Ramos (cell line): ENCODE data around the gene NT5DC1.

Experiments used
- in situ Hi-C: fragments of 300-500 bp; cut with MboI; formaldehyde crosslinking; loops from one replicate; pipeline ENCODE4 v1.14.3; 2022; ENCODE audit warnings: low sequenced_read_pairs; ENCODE audit not compliant: unreplicated experiment

The NT5DC1 gene

GRCh38 chr6:116221911-116222310, 121.3 kb downstream of the NT5DC1 start:
- in situ Hi-C loops, result no loop called here

- in situ Hi-C loops, result no loop called here
Measured at GRCh38 chr6:116223355-116223754, 122.7 kb downstream of the NT5DC1 start.

DNA sequence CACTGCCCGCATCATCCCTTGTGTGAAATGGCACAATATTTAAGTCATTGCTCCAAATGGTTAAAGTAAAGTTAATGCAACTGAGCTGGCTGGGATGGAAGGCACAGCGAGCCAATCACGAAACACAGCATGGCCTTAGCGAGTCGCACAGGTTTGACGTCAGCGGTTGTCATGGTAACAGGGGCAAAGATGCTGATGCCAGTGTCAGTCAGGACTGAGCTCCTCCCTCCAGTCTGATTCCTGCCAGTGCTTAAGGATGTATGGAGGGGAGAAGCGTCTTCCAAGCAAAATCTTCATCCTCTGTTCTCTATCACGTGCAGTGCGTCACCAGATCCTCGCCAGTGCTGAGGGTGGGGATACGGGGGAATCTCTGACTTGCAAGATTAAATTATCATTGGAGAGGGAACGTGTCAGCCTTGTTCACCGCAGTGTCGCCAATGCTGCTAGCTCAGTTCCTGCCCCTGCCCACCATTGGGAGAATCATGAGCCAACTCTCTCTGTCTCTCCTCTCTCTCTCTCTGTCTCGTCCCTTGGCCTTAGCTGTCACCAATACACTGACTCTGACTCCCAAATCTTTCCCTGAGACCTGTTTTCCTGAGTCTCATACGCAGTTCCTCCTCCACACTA, 128.7 kb downstream of the NT5DC1 start:
- in situ Hi-C loops, result no loop called here

DNA sequence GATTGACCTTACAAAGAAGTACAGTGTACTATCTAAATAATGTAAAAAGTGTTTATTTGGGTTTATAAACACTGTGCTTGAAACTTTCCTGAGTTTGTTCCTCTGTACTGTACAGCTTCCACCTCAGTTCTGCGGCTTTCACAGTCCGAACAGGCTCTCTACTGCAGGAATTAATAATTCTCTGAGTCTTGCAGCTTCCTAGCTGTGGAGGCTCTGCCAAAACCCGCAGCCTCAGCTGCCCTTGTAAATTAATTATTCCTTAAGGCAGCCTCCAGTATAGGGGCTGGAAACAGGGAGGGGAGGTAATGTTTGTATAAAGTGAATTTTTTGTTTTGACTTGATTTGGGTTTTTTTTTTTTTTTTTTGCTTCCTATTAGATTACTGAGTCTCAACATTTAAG, 134.0 kb downstream of the NT5DC1 start:
- in situ Hi-C loops, result no loop called here

GRCh38 chr6:116238083-116238482, 137.4 kb downstream of the NT5DC1 start:
- in situ Hi-C loops, result no loop called here

DNA sequence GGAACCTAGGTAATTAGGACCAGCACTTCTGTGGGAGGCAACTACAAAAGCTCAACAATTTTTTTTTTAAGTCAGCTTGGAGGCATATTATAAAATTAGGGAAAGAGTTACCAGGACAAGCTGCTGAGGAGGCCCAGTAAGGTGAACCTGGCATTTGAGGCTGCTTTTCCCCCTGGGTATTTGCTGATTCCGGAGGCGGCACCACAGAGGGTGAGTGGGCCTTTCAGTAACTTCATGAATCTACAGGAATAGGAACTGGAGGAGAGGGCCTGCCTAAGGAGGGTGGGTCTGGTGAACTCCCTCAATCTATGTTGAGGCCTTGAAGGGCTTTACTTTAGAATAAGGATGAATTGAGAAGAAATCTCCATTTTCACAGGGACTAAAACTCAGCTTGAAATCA, 138.6 kb downstream of the NT5DC1 start:
- in situ Hi-C loops, result no loop called here

GRCh38 chr6:116239856-116240255, 139.2 kb downstream of the NT5DC1 start:
- in situ Hi-C loops, result no loop called here

- in situ Hi-C loops, result no loop called here
Measured at GRCh38 chr6:116244284-116244683, 143.6 kb downstream of the NT5DC1 start.

- in situ Hi-C loops, result no loop called here
Measured at GRCh38 chr6:116246089-116246488, 145.4 kb downstream of the NT5DC1 start.

DNA sequence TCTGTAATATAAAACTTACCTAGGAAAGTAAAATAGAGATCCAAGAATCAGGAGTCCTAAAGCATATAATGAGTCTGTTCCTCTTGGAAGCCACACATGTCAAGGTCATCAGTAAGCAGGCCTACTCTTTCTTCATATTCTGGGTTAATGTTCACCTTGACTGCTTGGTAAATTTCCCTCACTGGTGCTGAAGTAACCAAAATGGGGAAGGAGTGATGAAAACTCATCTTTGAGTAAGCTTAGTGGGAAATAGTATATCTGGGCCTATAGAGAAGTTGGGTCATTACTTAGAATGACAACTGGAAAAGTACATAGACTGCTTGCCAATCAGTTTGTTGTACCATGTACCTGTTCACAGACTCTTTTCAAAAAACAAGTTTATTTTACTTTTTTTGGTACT, 146.6 kb downstream of the NT5DC1 start:
- in situ Hi-C loops, result no loop called here

DNA sequence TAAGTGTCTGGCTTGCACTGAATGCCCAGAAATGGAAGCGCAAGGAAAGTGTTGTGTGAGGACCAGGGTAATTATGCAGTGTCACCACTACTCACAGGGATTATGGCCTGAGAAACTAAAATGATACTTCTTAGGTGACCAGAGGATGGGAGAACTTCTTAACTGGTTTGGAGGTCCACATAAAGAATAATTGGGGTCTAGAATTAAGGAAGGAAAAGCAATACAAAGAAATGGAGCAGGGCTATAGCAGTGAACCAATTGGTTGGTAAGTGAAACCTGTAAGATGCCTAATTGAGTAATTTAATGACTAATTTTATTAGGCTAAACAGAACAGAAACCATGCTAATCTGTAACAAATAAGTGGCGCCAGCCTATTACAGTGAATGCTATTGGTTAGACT, 147.9 kb downstream of the NT5DC1 start:
- in situ Hi-C loops, result no loop called here

GRCh38 chr6:116251568-116252384, 151.1 kb downstream of the NT5DC1 start:
- in situ Hi-C loops, result no loop called here

GRCh38 chr6:116253188-116253504, 152.5 kb downstream of the NT5DC1 start:
- in situ Hi-C loops, result no loop called here

- in situ Hi-C loops, result no loop called here
Measured at GRCh38 chr6:116253505-116254296, 153.0 kb downstream of the NT5DC1 start, which contains the start of gene TSPYL4. TSS of gene TSPYL4 (minus strand) at chr6:116254075. CDS start at chr6:116254008, 67 bp downstream.

DNA sequence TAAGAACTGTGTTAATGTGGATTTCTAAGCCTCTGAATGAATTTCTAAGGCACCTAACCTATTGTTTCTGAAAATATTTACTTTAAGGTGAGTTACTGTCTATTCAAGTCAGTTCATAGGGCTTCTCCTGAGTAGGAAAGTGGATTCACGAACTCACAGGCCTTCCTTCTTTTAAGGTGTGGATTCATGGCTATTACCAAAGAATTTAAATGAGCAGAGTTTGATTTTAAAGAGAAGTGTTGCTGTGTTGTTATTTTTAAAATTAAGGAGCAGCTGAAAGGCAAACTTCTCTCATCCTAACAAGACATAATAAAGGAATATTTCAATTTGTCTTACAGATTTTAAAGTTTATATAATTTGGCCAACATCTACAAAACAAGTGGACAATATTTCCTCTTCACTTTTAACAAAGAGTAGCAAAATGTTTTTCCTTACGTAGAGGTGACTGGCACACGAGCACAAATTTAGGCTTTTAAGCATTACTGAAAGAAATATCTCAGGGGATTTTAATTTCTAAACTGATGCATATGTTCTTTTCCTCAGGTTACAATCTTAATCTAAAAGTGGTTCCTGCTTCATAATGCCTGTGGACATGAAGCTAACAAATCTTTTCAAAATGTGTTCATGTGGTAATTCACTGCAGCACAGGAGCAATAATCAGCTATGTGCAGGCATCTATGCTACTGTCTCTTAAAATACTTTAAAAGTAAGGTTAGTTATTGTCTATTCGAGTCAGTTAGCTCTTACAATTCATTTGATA, 153.8 kb downstream of the NT5DC1 start:
- in situ Hi-C loops, result no loop called here

- in situ Hi-C loops, result no loop called here
Measured at GRCh38 chr6:116255246-116255800, 154.7 kb downstream of the NT5DC1 start.

DNA sequence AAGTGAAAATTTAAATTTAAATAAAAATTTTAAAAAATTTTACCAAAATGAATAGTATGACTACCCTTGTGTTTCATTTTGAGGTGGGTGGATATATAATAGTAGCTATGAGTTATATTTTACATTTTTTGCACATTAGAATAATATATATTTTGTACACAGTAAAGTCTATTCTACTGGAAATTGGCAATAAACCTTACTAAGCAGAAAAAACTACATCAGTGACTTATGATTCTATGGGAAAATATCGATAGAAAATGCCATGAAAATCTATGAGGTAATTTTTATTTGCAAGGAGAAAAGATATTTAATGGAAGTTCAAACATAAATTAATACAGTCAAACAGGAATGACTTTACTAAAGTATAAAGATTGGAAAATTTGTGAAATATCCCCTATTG, 156.0 kb downstream of the NT5DC1 start:
- in situ Hi-C loops, result no loop called here

DNA sequence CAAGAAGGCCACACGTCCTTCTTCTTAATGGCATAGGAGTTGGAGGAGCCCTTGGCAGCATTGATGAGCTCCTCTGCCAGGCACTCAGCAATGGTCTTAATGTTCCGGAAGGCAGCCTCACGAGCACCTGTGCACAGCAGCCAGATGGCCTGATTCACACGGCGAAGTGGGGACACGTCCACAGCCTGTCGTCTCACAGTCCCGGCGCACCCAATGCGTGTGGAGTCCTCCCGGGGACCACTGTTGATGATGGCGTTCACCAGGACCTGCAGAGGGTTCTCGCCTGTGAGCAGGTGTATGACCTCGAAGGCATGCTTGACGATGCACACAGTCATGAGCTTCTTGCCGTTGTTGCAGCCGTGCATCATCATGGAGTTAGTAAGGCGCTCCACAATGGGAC, 157.9 kb downstream of the NT5DC1 start:
- in situ Hi-C loops, result no loop called here

GRCh38 chr6:116263353-116263752, 162.7 kb downstream of the NT5DC1 start:
- in situ Hi-C loops, result no loop called here
